Hematopoietic multipotent progenitor cell treated with erythropoietin and hydrocortisone succinate and interleukin-3 and kit ligand, for 17 days (in vitro differentiated cells): ENCODE data around the gene NAPEPLD.
A peak's percentile ranks its signal among the peaks of the same experiment; 100 is the strongest.
"Not testable (repeated sequence)": the region's sequence is repeated elsewhere in the genome, so short reads cannot be mapped to it uniquely, and the experiment has no call there.

Experiments used
- DNase-seq: peaks from one replicate; pipeline ENCODE4 v3.0.0-alpha.2; 2015; ENCODE audit warnings: low spot score

NAPEPLD gene

GRCh38 chr7:103106703-103107070 is 42.2 kb downstream of the NAPEPLD start:
- DNase-seq: not testable (repeated sequence)

- DNase-seq: no peak
Observed at GRCh38 chr7:103106005-103106702, 42.7 kb downstream of the NAPEPLD start.

- no peak for DNase-seq
Observed at GRCh38 chr7:103101543-103101942, 47.4 kb downstream of the NAPEPLD start.

GRCh38 chr7:103100348-103100747 is 48.6 kb downstream of the NAPEPLD start:
- no peak for DNase-seq

GRCh38 chr7:103097041-103097440 is 51.9 kb downstream of the NAPEPLD start:
- peak; percentile 60 for DNase-seq

GRCh38 chr7:103095558-103095957 is 53.3 kb downstream of the NAPEPLD start:
- DNase-seq: not testable (repeated sequence)

GRCh38 chr7:103094102-103094501 is 54.8 kb downstream of the NAPEPLD start:
- peak; percentile 61 for DNase-seq

GRCh38 chr7:103093429-103093828 is 55.5 kb downstream of the NAPEPLD start:
- no peak for DNase-seq

- DNase-seq: not testable (repeated sequence)
Observed at GRCh38 chr7:103092321-103092720, 56.6 kb downstream of the NAPEPLD start.

GRCh38 chr7:103083210-103083609 is 65.7 kb downstream of the NAPEPLD start:
- DNase-seq: no peak

- no peak for DNase-seq
Observed at GRCh38 chr7:103082497-103082896, 66.4 kb downstream of the NAPEPLD start.

GRCh38 chr7:103080923-103081322 is 68.0 kb downstream of the NAPEPLD start:
- DNase-seq: no peak

GRCh38 chr7:103079836-103080235 is 69.1 kb downstream of the NAPEPLD start:
- no peak for DNase-seq

- DNase-seq: not testable (repeated sequence)
Observed at GRCh38 chr7:103078226-103078625, 70.7 kb downstream of the NAPEPLD start.

- DNase-seq: no peak
Observed at GRCh38 chr7:103077318-103077717, 71.6 kb downstream of the NAPEPLD start.

GRCh38 chr7:103076764-103077163 is 72.1 kb downstream of the NAPEPLD start:
- no peak for DNase-seq

- DNase-seq: peak; percentile 37
Observed at GRCh38 chr7:103075337-103075918, 73.5 kb downstream of the NAPEPLD start.

- peak; percentile 95 for DNase-seq
Observed at GRCh38 chr7:103074519-103075336, 74.2 kb downstream of the NAPEPLD start, which contains the start of the genes ARMC10 and FBXL13. Gene ARMC10, plus strand, starts transcription at chr7:103075140. Its CDS starts 133 bp downstream, at chr7:103075273. Gene FBXL13, minus strand, starts transcription at chr7:103074796.

GRCh38 chr7:103073989-103074518 is 74.8 kb downstream of the NAPEPLD start:
- DNase-seq: no peak

- no peak for DNase-seq
Observed at GRCh38 chr7:103071000-103071399, 77.9 kb downstream of the NAPEPLD start.

GRCh38 chr7:103068414-103069403 is 80.2 kb downstream of the NAPEPLD start:
- DNase-seq: no peak
